HUES6 (cell line): Measurements from ENCODE around the gene IGF1R.

Experiments used
- H3K27ac ChIP-seq: 2 replicates; pipeline ENCODE4 v1.7.0; 2013; ENCODE audit warnings: low read depth, mild to moderate bottlenecking, low read length, inconsistent platforms
- H3K27me3 ChIP-seq: 2 replicates; pipeline ENCODE4 v1.6.1; 2013; ENCODE audit warnings: low read length; ENCODE audit not compliant: control insufficient read depth, insufficient read depth
- H3K36me3 ChIP-seq: 2 replicates; pipeline ENCODE4 v1.6.1; 2013; ENCODE audit warnings: low read length; ENCODE audit not compliant: control insufficient read depth, insufficient read depth
- H3K4me1 ChIP-seq: 2 replicates; pipeline ENCODE4 v1.6.1; 2013; ENCODE audit warnings: low read length; ENCODE audit not compliant: control insufficient read depth, insufficient read depth
- H3K4me3 ChIP-seq: 2 replicates; pipeline ENCODE4 v1.5.1; 2013; ENCODE audit warnings: low read depth, low read length
- H3K9ac ChIP-seq: one replicate; pipeline ENCODE4 v1.6.1; 2013; ENCODE audit warnings: mild to moderate bottlenecking, low read length
- H3K9me3 ChIP-seq: 2 replicates; pipeline ENCODE4 v1.6.1; 2013; ENCODE audit warnings: low read depth, low read length; ENCODE audit not compliant: control insufficient read depth, insufficient read depth

The IGF1R gene

DNA sequence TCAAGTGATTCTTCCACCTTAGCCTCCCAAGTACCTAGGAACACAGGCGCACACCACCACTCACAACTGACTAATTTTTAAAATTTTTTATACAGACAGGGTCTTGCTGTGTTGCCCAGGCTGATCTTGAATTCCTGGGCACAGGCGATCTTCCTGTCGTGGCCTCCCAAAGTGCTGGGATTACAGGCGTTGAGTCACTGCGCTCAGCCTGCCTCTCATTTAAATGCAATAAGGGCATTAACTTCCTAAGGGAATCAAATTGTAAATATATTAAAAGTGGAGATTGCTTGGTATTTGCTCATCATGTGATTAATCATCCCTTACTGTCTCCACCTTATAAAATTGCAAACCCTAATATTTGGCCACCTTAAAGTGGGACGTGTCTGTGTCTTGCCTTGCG lies 294.1 kb downstream of the IGF1R start:
- Histone ChIP-seq H3K27ac (no peak overlapping the region), H3K4me1 (no peaks in the 10 kb centered on the region), H3K9me3 (no peaks in the 10 kb centered on the region), H3K4me3 (no peak overlapping the region), H3K27me3 (no peaks in the 10 kb centered on the region), H3K36me3 (peaks cover 95% of the 10 kb centered on the region), H3K9ac (no peak overlapping the region)

DNA sequence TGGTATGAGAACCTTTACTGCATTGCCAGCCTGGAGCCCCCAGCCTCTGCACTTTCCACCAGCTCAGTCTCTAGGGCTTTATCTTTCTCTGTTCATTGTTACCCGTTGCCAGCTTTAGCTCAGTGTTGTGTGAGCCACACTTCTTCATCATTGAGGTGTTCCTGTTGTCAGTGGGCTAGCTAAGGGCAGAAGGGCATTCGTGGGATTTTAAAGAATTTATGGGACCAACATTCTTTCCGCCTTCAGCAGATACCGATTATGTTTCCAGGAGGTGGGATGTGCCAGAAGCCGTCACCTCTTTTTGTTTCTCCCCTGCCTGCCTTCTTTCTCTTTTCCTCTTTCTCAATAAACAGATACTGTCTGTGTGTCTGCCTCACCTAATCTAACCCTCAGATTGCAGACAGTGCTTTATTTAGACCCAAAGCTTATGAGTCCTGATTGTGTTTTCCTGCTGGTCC lies 294.7 kb downstream of the IGF1R start:
- H3K9me3 ChIP-seq: no peaks in the 10 kb centered on the region
- no peak overlapping the region for H3K9ac ChIP-seq
- no peaks in the 10 kb centered on the region for H3K4me1 ChIP-seq
- no peak overlapping the region for H3K27ac ChIP-seq
- no peak overlapping the region for H3K4me3 ChIP-seq
- peaks cover 94% of the 10 kb centered on the region for H3K36me3 ChIP-seq
- H3K27me3 ChIP-seq: no peaks in the 10 kb centered on the region

DNA sequence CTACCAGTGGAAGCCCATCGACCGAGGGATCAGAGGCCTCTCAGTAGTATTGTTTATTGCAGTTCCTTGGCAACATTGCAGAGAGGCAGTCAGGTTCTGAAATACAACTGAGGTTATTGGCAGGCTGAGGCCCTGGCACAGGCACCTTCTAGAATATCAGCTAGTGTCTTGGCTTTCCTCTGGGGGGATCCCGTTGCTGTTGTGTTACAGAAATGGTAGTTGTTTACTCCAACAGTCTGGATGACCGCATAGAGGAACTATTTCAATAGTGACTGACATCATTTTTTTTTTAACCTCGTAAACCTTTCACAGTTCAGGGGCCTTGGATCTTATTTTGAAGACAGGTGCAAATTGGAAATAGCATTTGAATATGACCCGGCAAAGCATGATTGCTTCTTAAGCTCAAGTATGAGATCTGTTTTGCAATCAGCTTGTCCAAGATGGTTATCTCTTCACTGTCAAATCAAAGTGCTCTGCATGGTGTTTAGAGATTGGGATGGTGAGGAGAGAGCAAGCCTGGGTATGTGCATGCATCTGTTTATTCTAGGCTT lies 295.3 kb downstream of the IGF1R start:
- no peaks in the 10 kb centered on the region for H3K9me3 ChIP-seq
- no peak overlapping the region for H3K9ac ChIP-seq
- H3K27ac ChIP-seq: no peak overlapping the region
- peaks cover 94% of the 10 kb centered on the region for H3K36me3 ChIP-seq
- H3K27me3 ChIP-seq: no peaks in the 10 kb centered on the region
- H3K4me3 ChIP-seq: no peak overlapping the region
- no peaks in the 10 kb centered on the region for H3K4me1 ChIP-seq

DNA sequence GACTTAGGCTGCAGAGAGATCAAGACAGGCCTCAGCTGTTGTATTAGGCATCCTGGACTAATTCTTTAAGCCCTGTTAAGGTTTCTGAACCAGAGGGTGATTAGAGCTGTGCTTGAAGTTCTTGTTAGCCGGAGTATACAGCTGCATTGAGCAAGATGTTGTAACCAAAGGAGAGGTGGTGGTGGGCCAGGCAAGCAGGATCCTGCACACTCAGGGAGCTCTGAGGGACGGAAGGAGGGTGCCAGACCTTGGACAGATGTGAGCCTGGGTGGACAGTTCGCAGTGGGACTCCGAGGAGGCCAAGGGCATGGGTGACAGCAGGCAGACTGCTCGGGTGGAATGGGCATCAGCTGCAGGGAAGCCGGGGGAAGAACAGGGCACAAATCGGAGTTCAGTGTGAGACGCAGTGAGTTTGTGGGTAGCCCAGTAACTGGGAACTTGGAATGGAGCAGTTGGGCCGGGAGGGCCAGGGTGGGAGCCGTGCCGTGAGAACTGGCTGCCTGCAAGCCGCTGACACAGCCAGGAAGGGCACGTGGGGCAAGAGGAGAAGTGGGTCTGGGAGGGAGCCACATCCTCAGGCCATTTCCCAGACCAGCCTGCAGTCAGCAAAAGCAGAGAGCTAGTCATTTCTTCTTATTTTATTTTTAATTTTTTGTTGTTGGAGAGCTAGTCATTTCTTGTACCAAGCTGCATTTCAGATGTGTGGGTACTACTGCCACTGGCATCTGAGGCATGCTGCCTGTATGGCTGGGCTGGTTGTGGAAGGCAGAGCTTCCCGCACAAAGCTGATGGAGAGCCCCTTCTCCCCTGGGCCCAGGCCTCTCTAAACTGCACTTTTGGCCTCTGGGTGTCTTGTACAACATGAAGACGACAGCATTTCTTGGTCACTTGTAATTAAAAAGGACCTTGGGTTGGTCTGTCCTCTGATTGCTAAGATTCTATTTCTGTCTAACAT lies 298.2 kb downstream of the IGF1R start:
- H3K27ac ChIP-seq: no peak overlapping the region
- no peaks in the 10 kb centered on the region for H3K4me1 ChIP-seq
- H3K9ac ChIP-seq: no peak overlapping the region
- H3K9me3 ChIP-seq: no peaks in the 10 kb centered on the region
- no peak overlapping the region for H3K4me3 ChIP-seq
- H3K36me3 ChIP-seq: peaks cover 93% of the 10 kb centered on the region
- H3K27me3 ChIP-seq: no peaks in the 10 kb centered on the region

DNA sequence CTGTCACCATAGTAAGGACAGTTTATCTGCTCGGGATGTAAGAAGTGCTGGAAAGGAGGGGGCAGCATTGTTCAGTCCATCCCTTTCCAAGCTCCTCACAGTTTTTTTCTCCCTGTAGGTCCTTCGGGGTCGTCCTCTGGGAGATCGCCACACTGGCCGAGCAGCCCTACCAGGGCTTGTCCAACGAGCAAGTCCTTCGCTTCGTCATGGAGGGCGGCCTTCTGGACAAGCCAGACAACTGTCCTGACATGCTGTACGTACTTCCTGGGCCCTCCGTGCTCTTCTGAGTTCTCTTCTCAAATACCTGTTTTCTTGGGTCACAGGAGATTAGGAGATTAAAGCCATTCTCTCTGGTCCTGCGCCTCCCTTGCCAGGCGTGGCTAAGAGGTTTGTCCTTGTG lies 300.1 kb downstream of the IGF1R start:
- H3K9ac ChIP-seq: no peak overlapping the region
- H3K36me3 ChIP-seq: peaks cover 93% of the 10 kb centered on the region
- H3K27ac ChIP-seq: no peak overlapping the region
- H3K9me3 ChIP-seq: no peaks in the 10 kb centered on the region
- no peaks in the 10 kb centered on the region; the same call in 1 of the 2 replicates for H3K4me1 ChIP-seq
- H3K27me3 ChIP-seq: no peaks in the 10 kb centered on the region
- H3K4me3 ChIP-seq: no peak overlapping the region

DNA sequence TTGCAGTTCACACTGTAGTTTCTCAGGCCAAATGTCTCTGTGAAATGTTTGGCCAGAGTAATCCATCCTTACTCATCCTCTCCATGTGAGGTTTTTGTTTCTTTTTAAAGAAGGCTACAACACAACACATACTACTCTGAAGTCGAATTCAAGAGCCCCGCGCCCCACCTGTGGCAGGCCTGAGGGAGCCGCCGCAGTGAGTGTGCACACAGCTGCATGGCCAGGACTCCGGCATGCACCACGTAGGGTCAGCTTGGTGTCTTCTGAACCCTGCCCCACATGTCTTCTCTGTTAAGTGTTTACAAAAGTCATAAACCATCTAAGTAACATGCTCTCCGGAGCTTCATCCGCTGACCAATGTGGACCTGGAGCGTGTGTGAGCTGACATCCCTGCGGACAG lies 300.6 kb downstream of the IGF1R start:
- Histone ChIP-seq H3K27me3 (no peaks in the 10 kb centered on the region), H3K9me3 (no peaks in the 10 kb centered on the region), H3K36me3 (peaks cover 93% of the 10 kb centered on the region), H3K4me1 (no peaks in the 10 kb centered on the region; the same call in 1 of the 2 replicates), H3K9ac (no peak overlapping the region), H3K4me3 (no peak overlapping the region), H3K27ac (no peak overlapping the region)

DNA sequence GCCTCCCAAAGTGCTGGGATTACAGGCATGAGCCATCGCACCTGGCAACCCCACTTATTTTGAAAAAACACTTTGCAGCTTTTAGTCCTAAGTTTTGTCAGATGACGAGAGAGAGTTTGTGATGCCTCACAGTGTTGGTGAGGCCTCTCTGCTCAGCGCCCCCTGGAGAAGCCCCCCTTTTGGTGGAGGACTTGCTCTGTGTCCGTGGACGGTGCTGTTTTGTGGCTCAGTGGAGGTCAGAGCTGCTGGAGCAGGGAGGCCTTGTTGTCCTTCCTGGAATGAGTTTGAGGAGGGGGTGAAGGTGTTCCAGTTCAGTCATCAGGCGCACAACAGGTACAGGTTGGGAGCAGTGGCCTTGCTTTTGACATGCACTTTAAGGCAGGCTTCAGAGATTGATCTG lies 301.3 kb downstream of the IGF1R start:
- Histone ChIP-seq H3K4me1 (no peaks in the 10 kb centered on the region; the same call in 1 of the 2 replicates), H3K27ac (no peak overlapping the region), H3K27me3 (no peaks in the 10 kb centered on the region), H3K36me3 (peaks cover 91% of the 10 kb centered on the region), H3K9ac (no peak overlapping the region), H3K9me3 (no peaks in the 10 kb centered on the region), H3K4me3 (no peak overlapping the region)

DNA sequence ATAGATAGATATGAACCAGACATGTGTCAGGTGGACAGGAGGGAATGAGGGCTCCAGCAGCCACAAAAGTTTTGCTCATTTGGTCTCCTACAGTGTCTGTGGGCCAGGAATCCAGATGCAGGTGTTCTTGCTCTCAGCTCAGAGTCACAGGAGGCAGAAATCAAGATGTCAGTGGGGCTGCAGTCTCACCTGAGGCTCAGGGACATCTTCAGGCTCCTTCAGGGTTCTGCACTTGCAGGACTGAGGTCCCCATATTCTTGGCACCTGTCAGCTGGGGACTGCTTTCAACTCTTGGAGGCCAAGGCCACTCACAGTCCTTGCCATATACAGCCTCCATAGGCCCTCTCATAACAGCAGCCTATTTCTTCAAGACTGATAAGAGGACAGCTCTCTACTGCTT lies 301.9 kb downstream of the IGF1R start:
- H3K9ac ChIP-seq: no peak overlapping the region
- no peaks in the 10 kb centered on the region for H3K27me3 ChIP-seq
- H3K4me3 ChIP-seq: no peak overlapping the region
- no peak overlapping the region for H3K27ac ChIP-seq
- no peaks in the 10 kb centered on the region; the same call in 1 of the 2 replicates for H3K4me1 ChIP-seq
- H3K36me3 ChIP-seq: peaks cover 91% of the 10 kb centered on the region
- H3K9me3 ChIP-seq: no peaks in the 10 kb centered on the region

DNA sequence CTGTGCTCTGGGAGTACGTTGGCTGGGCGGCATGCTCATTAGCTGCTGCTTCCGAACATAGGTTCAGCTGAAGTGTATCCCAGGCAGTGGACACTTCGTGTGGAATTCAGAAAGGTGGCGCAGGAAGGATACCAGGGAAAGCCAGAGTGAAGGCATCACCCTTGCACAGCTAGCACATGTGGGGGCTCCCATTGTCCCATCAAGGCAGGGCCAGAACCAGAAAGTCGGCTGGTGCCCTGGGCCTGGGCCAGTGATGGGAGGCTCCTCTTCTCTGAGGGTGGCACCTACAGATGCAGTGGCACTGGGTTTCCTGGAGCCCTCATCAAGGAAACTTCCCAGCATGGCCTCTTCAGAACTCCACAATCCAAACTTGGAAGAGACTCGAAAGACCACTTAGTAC lies 302.7 kb downstream of the IGF1R start:
- Histone ChIP-seq H3K36me3 (peaks cover 86% of the 10 kb centered on the region), H3K4me1 (no peaks in the 10 kb centered on the region; the same call in 1 of the 2 replicates), H3K9ac (no peak overlapping the region), H3K4me3 (no peak overlapping the region), H3K27me3 (no peaks in the 10 kb centered on the region), H3K27ac (no peak overlapping the region), H3K9me3 (no peaks in the 10 kb centered on the region)

DNA sequence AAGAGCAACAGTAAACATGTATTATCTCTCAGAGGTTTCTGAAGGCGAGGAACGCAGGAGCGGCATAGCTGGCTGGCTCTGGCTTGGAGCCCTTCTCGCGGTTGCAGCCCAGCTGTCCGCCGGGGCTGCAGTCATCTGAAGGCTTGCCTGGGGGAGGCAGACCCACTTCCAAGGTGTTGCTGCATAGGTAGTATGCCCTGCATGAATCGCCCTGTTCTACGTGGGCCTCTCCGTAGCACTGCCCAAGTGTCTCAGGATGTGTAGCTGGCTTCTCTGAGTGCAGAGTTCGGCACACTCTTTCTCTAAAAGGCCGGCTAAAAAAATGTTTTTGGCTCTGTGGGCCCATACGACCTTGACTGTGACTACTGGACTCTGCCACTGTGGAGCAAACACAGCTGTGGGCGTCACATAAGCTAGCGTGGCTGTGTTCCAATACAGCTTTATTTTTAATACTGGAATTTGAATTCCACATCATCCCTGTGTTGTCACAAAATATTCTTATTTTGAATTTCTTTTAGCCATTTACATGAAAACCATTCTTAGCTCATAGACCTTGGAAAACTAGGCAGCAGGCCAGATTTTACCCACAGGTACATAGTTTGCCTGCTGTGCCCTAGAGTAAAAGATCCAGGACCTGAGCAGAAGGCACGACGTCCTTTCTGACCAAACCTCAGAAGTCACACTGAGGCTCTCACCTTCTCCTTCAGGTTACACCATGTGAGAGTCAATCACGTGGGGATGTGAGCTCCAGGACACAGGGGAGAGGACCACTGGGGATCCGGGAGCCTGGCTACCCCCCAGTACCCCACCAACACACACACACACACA lies 303.4 kb downstream of the IGF1R start:
- Histone ChIP-seq H3K9me3 (no peaks in the 10 kb centered on the region), H3K4me3 (no peak overlapping the region), H3K36me3 (peaks cover 85% of the 10 kb centered on the region), H3K27ac (no peak overlapping the region), H3K9ac (no peak overlapping the region), H3K27me3 (no peaks in the 10 kb centered on the region), H3K4me1 (no peaks in the 10 kb centered on the region; the same call in 1 of the 2 replicates)
